K562 (cell line): ENCODE results near the gene EEF2. TPM values are rescaled to one million over a fixed set of nuclear protein-coding genes. Genes with fewer than 3 reads are reported as not detected.
A peak's percentile ranks its signal among the peaks of the same experiment; 100 is the strongest.

ENCODE experiments used
- CTCF ChIP-seq, 3 experiments: IDR thresholded peaks in 2 of 3; conservative IDR thresholded peaks in 1 of 3; 2 replicates each; pipeline ENCODE4 v1.5.1; 2011 to 2012; ENCODE audit warnings: low read length in 3 of 3, mild to moderate bottlenecking in 3 of 3, control low read depth in 2 of 3, improper control_type of control experiment in 1 of 3, inconsistent platforms in 1 of 3, low read depth in 1 of 3, mixed read lengths in 1 of 3, moderate library complexity in 1 of 3; ENCODE audit not compliant: insufficient read depth in 2 of 3
- E4F1 ChIP-seq: fragments of 250-450 bp; sonication (Bioruptor Pico); IDR thresholded peaks from 2 replicates; pipeline ENCODE4 v1.5.0; 2021; ENCODE audit warnings: mild to moderate bottlenecking, borderline replicate concordance
- EP400 ChIP-seq: fragments of 450-650 bp; IDR thresholded peaks from 2 replicates; pipeline ENCODE4 v1.6.1; 2017; ENCODE audit warnings: antibody characterized with exemption, mild to moderate bottlenecking, moderate library complexity
- JUND ChIP-seq, 2 experiments: IDR thresholded peaks; 2 replicates in 1 of 2; 3 replicates in 1 of 2; pipeline ENCODE4 v1.6.1; 2011; ENCODE audit warnings: borderline replicate concordance in 2 of 2, low read depth in 2 of 2, low read length in 2 of 2, improper control_type of control experiment in 1 of 2, missing biosample characterization in 1 of 2, missing genetic modification characterization in 1 of 2, missing genetic modification reagents in 1 of 2
- MBD1 ChIP-seq: fragments of 250-450 bp; sonication (Bioruptor Pico); IDR thresholded peaks from 2 replicates; pipeline ENCODE4 v1.8.0; 2022; ENCODE audit warnings: inconsistent platforms
- NRF1 ChIP-seq, 2 experiments: fragments of 450-650 bp; IDR thresholded peaks in 1 of 2; conservative IDR thresholded peaks in 1 of 2; 2 replicates each; pipeline ENCODE4 v1.6.1; 2014; ENCODE audit warnings: mild to moderate bottlenecking in 2 of 2
- PBX2 ChIP-seq, 2 experiments: IDR thresholded peaks in 1 of 2; conservative IDR thresholded peaks in 1 of 2; 2 replicates each; pipeline ENCODE4 v1.6.1; 2016; ENCODE audit warnings: low read depth in 2 of 2, mild to moderate bottlenecking in 1 of 2, missing compliant biosample characterization in 1 of 2, missing genetic modification characterization in 1 of 2, moderate library complexity in 1 of 2
- PTTG1 ChIP-seq: fragments of 450-650 bp; IDR thresholded peaks from 2 replicates; pipeline ENCODE4 v1.6.1; 2016; ENCODE audit warnings: low read depth, mild to moderate bottlenecking, missing genetic modification characterization, missing compliant biosample characterization
- SMC3 ChIP-seq: conservative IDR thresholded peaks from 2 replicates; pipeline ENCODE4 v1.6.1; 2011; ENCODE audit warnings: low read depth, low read length, improper control_type of control experiment; ENCODE audit not compliant: insufficient read depth
- SOX6 ChIP-seq: fragments of 450-650 bp; IDR thresholded peaks from 2 replicates; pipeline ENCODE4 v1.6.1; 2014; ENCODE audit warnings: mild to moderate bottlenecking
- SP1 ChIP-seq: sonication (generic); formaldehyde crosslinking; IDR thresholded peaks from 2 replicates; pipeline ENCODE4 v1.8.1; 2022; ENCODE audit warnings: mild to moderate bottlenecking, missing genetic modification reagents
- THRA ChIP-seq: fragments of 450-650 bp; IDR thresholded peaks from 2 replicates; pipeline ENCODE4 v1.6.1; 2017; ENCODE audit warnings: mild to moderate bottlenecking, moderate library complexity
- TRIM28 ChIP-seq: fragments of 450-650 bp; IDR thresholded peaks from 2 replicates; pipeline ENCODE4 v1.6.1; 2017
- polyA plus RNA-seq, 8 experiments: library from polyadenylated mRNA; depleted of rRNA in 4 of 8; stranded (reverse) in 5 of 8; unstranded in 3 of 8; fragments of >200 nt; fragmentation: Nextera tagmentation in 2 of 8; fragmentation: Illumina TruSeq in 1 of 8; extraction: Ambion mirVana in 2 of 8; extraction: Trizol in 1 of 8; gene quantifications; 2 replicates each; pipeline versions ENCODE4 v1.2.1 to v1.2.3, GENCODE V29; 2011 to 2014; ENCODE audit warnings: inconsistent platforms in 1 of 8, missing spikeins in 1 of 8
- total RNA-seq, 7 experiments: library from RNA; depleted of rRNA in 6 of 7; stranded (reverse); fragments of >200 nt in 6 of 7; fragmentation: Illumina TruSeq in 2 of 7; extraction: Trizol in 2 of 7; gene quantifications; 2 replicates each; pipeline versions ENCODE4 v1.2.1 to v1.2.3, GENCODE V29; 2011 to 2021; ENCODE audit warnings: low replicate concordance in 1 of 7

The EEF2 gene
- total and polyA plus RNA-seq, 9 of the 15 experiments (the other 6 are each of a cell fraction or from before 2014, with no cell fraction given), result 372 to 3,003 (median 1,453) TPM

GRCh38 chr19:3986260-3987041, 1.2 kb upstream of the EEF2 start (continued):
- TF ChIP-seq SMC3, result peak; percentile 52; the same call in 1 of the 2 replicates
- 0 out of 2 replicates have a peak, but pooled peaks have one; percentile 9 for TF ChIP-seq MBD1 (CRISPR knock-in tag)
- no peak for TF ChIP-seq E4F1 (CRISPR knock-in tag)
- TF ChIP-seq PBX2 (CRISPR knock-in tag; IDR thresholded peaks at IDR 0.05; ENCODE audit: low read depth), result no peak
- peak; percentile 42; the same call in 1 of the 2 replicates for TF ChIP-seq PBX2 (tag; conservative IDR thresholded peaks at IDR 0.05; ENCODE audit: low read depth)
- TF ChIP-seq SP1, result peak; percentile 17; the same call in 1 of the 2 replicates
- TF ChIP-seq TRIM28, result no peak
- peak; percentile 34; the same call in 1 of the 2 replicates for TF ChIP-seq EP400
- TF ChIP-seq PTTG1, result no peak
- TF ChIP-seq CTCF (IDR thresholded peaks at IDR 0.05 in 2 of 3, conservative IDR thresholded peaks at IDR 0.05 in 1 of 3; ENCODE audit: insufficient read depth in 2 of 3, low read depth in 1 of 3, low read length in 3 of 3), result peak; percentile 57 to 87 (median 76)
- 0 out of 2 replicates have a peak, but pooled peaks have one; percentile 35 for TF ChIP-seq JUND (IDR thresholded peaks at IDR 0.05; ENCODE audit: borderline replicate concordance, low read depth, low read length)
- TF ChIP-seq JUND (tag; IDR thresholded peaks at IDR 0.05; ENCODE audit: borderline replicate concordance, low read depth, low read length), result no peak; the same call in 2 of the 3 replicates
- TF ChIP-seq THRA, result peak; percentile 99; the same call in 1 of the 2 replicates
- no peak; a peak in 1 of 4 replicates for TF ChIP-seq NRF1 (conservative IDR thresholded peaks at IDR 0.05 in 1 of 2, IDR thresholded peaks at IDR 0.05 in 1 of 2)
- 0 out of 2 replicates have a peak, but pooled peaks have one; percentile 22 for TF ChIP-seq SOX6
